ENCODE results near the gene LYPD6B. TPM values are rescaled to one million over a fixed set of nuclear protein-coding genes. Genes with fewer than 3 reads are reported as not detected.

LYPD6B gene
- total RNA-seq, 2 experiments from 2014 or later, result not detected

- Mint-ChIP-seq H3K27ac (no peak overlapping the region), H3K4me3 (no peak overlapping the region), H3K27me3 (peaks cover 16% of the 10 kb centered on the region), H3K36me3 (peaks cover 7% of the 10 kb centered on the region), H3K4me1 (ENCODE audit: low read depth) (no peaks in the 10 kb centered on the region), H3K9me3 (peaks cover 21% of the 10 kb centered on the region)
- intact Hi-C loops (cut with micrococcal nuclease), result no loop called here
- DNase-seq, result no peak
- POLR2A ChIA-PET, result no interaction called here
- CTCF ChIA-PET, result no interaction called here
Observed at GRCh38 chr2:149050188-149050587, 11.7 kb downstream of the LYPD6B start.

- H3K27ac Mint-ChIP-seq, result no peak overlapping the region
- H3K4me1 Mint-ChIP-seq (ENCODE audit: low read depth), result no peaks in the 10 kb centered on the region
- no peak overlapping the region for H3K4me3 Mint-ChIP-seq
- POLR2A ChIA-PET, result no interaction called here
- no peaks in the 10 kb centered on the region for H3K36me3 Mint-ChIP-seq
- no peak for DNase-seq
- CTCF ChIA-PET, result no interaction called here
- H3K27me3 Mint-ChIP-seq, result peaks cover 19% of the 10 kb centered on the region
- intact Hi-C loops (cut with micrococcal nuclease), result no loop called here
- H3K9me3 Mint-ChIP-seq, result no peaks in the 10 kb centered on the region
Observed at GRCh38 chr2:149055751-149056150, 17.3 kb downstream of the LYPD6B start.

- no peaks in the 10 kb centered on the region for H3K9me3 Mint-ChIP-seq
- POLR2A ChIA-PET, result no interaction called here
- intact Hi-C loops (cut with micrococcal nuclease), result no loop called here
Observed at GRCh38 chr2:149056541-149057255, 18.2 kb downstream of the LYPD6B start.

DNA sequence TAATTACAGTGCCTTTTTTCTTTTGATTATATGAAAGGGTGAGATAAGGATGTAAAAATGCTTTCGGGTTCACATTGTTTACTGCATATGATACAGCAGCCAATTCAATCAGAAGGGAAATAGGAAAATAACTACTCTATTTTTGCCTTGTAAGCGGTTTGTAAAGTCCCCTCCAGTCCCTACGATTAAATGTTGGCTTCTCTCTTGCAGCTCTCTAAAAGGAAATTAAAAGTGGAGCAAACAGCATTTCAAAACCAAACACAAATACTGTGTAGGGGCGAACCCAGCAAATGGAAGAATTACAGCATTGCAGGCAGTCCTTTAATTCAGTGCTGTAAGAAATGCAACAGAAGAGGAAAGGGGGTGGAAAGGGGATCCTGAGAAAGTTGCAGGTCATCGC, 18.9 kb downstream of the LYPD6B start:
- intact Hi-C loops (cut with micrococcal nuclease), result no loop called here
- no peaks in the 10 kb centered on the region for H3K4me1 Mint-ChIP-seq (ENCODE audit: low read depth)
- H3K9me3 Mint-ChIP-seq, result no peaks in the 10 kb centered on the region
- peaks cover 19% of the 10 kb centered on the region for H3K27me3 Mint-ChIP-seq
- no peaks in the 10 kb centered on the region for H3K36me3 Mint-ChIP-seq
- no peak overlapping the region for H3K4me3 Mint-ChIP-seq
- no peak for DNase-seq
- CTCF ChIA-PET, result no interaction called here
- no peak overlapping the region for H3K27ac Mint-ChIP-seq
- POLR2A ChIA-PET, result no interaction called here

More at GRCh38 chr2:149056541-149057255, 18.2 kb downstream of the LYPD6B start:
- H3K27ac Mint-ChIP-seq, result no peak overlapping the region
- no peaks in the 10 kb centered on the region for H3K36me3 Mint-ChIP-seq
- DNase-seq, result no peak
- H3K27me3 Mint-ChIP-seq, result peaks cover 19% of the 10 kb centered on the region
- CTCF ChIA-PET, result no interaction called here
- no peak overlapping the region for H3K4me3 Mint-ChIP-seq
- H3K4me1 Mint-ChIP-seq (ENCODE audit: low read depth), result no peaks in the 10 kb centered on the region

DNA sequence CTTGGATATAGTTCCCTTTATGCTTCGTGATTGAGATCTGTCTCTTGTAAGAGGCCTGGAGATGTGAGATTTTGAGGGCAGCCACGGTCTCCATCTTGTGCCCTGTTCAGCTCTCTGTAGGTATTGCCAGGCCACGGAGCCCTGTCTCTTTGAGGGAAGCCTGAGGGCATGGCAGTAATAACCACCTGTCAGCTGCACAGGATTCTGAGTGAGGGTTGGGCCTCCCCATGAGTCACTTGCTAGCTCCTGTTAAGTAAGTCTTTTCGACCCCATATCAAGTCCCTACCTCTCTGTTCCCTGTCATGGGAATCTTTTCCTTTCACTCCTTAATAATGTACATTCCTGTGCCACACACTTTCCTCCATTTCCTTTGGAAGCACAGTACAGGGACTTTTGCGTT, 20.4 kb downstream of the LYPD6B start:
- no peaks in the 10 kb centered on the region for H3K4me1 Mint-ChIP-seq (ENCODE audit: low read depth)
- ChIA-PET POLR2A (no interaction called here), CTCF (no interaction called here)
- H3K9me3 Mint-ChIP-seq, result no peaks in the 10 kb centered on the region
- DNase-seq, result no peak
- no peak overlapping the region for H3K4me3 Mint-ChIP-seq
- peaks cover 16% of the 10 kb centered on the region for H3K27me3 Mint-ChIP-seq
- no peak overlapping the region for H3K27ac Mint-ChIP-seq
- H3K36me3 Mint-ChIP-seq, result no peaks in the 10 kb centered on the region
- intact Hi-C loops (cut with micrococcal nuclease), result no loop called here

DNA sequence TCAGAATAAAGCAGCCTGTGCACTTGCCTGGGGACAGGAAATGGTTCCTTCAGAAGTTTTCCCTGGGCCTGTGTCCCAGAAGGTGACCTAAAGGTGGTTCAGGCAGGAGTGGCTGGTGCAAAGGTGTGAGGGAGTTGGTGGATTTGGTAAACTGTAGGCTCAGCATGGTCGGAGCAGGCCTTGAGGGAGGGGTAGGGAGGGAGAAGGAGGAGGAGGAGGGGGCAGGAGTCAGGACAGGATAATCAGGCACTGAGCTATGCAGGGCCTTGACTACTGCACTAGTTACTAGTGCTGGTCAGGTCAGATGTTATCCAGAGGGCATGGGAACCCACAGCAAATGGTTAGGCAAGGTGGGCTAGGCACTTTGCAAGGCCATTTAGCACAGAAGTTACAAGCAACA, 21.3 kb downstream of the LYPD6B start:
- no peak for DNase-seq
- peaks cover 14% of the 10 kb centered on the region for H3K27me3 Mint-ChIP-seq
- intact Hi-C loops (cut with micrococcal nuclease), result no loop called here
- no peaks in the 10 kb centered on the region for H3K9me3 Mint-ChIP-seq
- H3K36me3 Mint-ChIP-seq, result no peaks in the 10 kb centered on the region
- CTCF ChIA-PET, result no interaction called here
- POLR2A ChIA-PET, result no interaction called here
- no peak overlapping the region for H3K4me3 Mint-ChIP-seq
- H3K27ac Mint-ChIP-seq, result no peak overlapping the region
- H3K4me1 Mint-ChIP-seq (ENCODE audit: low read depth), result no peaks in the 10 kb centered on the region

DNA sequence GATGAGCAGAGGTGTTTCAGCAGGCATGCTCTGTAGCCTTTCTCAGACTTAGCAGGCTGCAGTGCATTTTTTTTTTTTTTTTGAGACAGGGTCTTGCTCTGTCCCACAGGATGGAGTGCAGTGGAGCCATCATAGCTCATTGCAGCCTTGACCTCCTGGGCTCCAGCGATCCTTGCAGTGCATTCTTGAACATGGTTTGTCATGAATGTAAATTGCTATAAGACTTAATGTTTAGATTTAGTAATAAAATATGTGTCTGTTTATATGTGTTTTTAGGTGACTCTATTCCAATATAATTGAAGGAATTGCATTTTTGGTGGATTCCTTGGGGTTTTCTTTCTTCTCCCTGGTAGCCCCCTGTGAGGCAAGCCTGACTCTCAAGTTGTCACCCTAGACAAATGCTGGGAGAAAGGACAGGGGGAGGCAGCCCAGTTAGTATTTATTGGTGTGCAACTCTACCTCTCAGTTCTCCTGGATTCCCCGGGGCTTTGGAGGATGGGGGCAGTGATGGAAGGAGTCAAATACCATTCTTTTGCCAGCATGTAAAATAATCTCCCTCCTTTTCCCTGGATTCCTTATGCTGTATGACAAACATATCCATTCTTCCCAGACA, 22.7 kb downstream of the LYPD6B start:
- H3K27ac Mint-ChIP-seq, result no peak overlapping the region
- H3K27me3 Mint-ChIP-seq, result peaks cover 6% of the 10 kb centered on the region
- no peaks in the 10 kb centered on the region for H3K9me3 Mint-ChIP-seq
- no peaks in the 10 kb centered on the region for H3K36me3 Mint-ChIP-seq
- H3K4me3 Mint-ChIP-seq, result no peak overlapping the region
- intact Hi-C loops (cut with micrococcal nuclease), result no loop called here
- ChIA-PET POLR2A (no interaction called here), CTCF (no interaction called here)
- no peaks in the 10 kb centered on the region for H3K4me1 Mint-ChIP-seq (ENCODE audit: low read depth)
- no peak for DNase-seq

GRCh38 chr2:149062531-149062930, 24.0 kb downstream of the LYPD6B start:
- intact Hi-C loops (cut with micrococcal nuclease), result no loop called here
- Mint-ChIP-seq H3K4me1 (ENCODE audit: low read depth) (no peaks in the 10 kb centered on the region), H3K4me3 (no peak overlapping the region), H3K36me3 (no peaks in the 10 kb centered on the region), H3K27me3 (peaks cover 4% of the 10 kb centered on the region), H3K27ac (no peak overlapping the region), H3K9me3 (no peaks in the 10 kb centered on the region)
- CTCF ChIA-PET, result no interaction called here
- DNase-seq, result no peak
- POLR2A ChIA-PET, result interaction anchor here (0.6 kb wide), 1 partner anchor 127 kb away, joined by 3 read pairs; no protein-coding TSS in a partner anchor

DNA sequence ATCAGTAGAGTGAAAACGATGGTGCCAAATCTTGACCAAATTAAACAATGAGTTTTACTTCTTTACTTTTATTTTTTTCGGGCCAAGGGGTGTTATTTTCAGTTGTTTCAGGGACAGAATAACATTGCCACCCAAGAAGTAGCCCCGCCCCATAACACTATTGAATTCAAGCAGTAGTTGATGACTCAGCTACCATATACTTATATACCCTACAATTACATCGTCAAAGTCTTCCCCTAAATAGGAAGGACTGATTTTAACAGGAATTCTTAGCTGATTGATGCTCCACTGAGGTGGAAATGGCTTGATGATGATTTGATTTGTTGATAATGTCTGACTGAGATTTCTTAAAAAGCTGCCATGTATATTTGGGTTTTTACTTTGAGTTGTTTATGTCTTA, 24.7 kb downstream of the LYPD6B start:
- Mint-ChIP-seq H3K27ac (no peak overlapping the region), H3K27me3 (peaks cover 4% of the 10 kb centered on the region), H3K4me3 (no peak overlapping the region), H3K36me3 (no peaks in the 10 kb centered on the region), H3K4me1 (ENCODE audit: low read depth) (no peaks in the 10 kb centered on the region), H3K9me3 (no peaks in the 10 kb centered on the region)
- DNase-seq, result no peak
- ChIA-PET CTCF (interaction anchor here (1.2 kb wide), 1 partner anchor 22 kb away, joined by 3 read pairs; no protein-coding TSS in a partner anchor), POLR2A (no interaction called here)
- intact Hi-C loops (cut with micrococcal nuclease), result no loop called here

DNA sequence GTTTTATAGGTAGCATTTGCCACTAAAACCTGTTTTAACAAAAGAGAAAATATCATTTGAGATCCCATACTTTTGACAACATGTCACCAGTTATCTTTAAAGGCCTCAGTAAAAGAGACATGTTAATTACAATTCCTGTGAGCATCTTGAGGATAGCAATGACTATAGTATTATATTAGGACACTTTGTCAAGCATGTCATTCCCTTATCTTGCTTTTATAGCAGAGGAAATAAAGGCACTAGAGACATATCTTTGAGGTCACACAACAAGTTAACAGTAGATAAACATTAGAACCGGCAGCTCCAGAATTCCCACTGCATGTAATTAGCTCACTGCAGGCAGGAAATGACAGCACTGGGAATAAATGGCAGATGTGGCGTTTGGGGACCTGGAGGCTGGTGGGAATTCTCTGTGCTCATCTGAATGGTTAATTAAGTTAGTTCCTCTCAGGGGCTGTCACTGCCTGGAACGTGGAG, 25.9 kb downstream of the LYPD6B start:
- Mint-ChIP-seq H3K4me3 (no peak overlapping the region), H3K9me3 (no peaks in the 10 kb centered on the region), H3K27ac (no peak overlapping the region), H3K27me3 (no peaks in the 10 kb centered on the region), H3K4me1 (ENCODE audit: low read depth) (peaks cover 9% of the 10 kb centered on the region), H3K36me3 (no peaks in the 10 kb centered on the region)
- POLR2A ChIA-PET, result no interaction called here
- CTCF ChIA-PET, result interaction anchor here (1.2 kb wide), 1 partner anchor 23 kb away, joined by 3 read pairs; no protein-coding TSS in a partner anchor
- intact Hi-C loops (cut with micrococcal nuclease), result no loop called here
- DNase-seq, result no peak

DNA sequence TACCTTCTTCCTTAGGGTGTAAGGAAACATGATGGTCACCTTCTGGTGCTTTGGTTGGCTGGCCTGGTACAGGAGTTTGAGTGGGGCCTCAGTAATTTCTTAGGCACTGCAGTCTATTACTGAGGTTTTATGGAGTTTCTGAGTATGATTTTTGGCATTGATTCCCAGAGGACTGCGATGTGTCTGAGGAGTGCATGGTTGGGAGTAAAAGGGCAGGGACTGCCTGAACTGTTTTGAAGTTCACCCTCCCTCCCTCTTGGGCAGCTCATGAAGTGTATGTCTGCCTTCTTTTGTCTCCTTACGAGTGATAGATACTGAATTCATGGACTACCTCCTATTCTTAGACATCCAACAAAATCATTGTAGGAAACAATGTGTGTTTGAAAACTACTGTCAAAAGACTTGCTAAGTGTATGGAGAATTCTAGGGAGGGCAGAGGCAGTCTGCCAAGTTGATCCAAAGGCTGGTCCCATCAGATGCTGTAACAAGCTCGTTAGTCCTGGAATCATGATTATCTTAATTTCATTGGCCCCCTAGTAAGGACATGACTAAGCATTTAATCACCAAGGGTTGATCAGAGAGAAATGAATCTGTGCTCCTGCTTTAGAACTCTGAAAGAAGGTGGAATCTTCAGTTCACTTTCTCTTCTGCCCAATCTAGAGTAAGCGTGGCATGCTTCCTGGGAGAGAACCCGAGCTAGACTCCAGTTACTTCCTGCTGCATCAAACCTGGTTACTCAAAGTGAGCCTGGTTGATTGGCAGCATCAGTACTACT, 26.5 kb downstream of the LYPD6B start:
- CTCF ChIA-PET, result interaction anchor here (1.2 kb wide), 1 partner anchor 24 kb away, joined by 5 read pairs; no protein-coding TSS in a partner anchor
- DNase-seq, result no peak
- intact Hi-C loops (cut with micrococcal nuclease), result loop anchor here (5.0 kb wide), 1 partner anchor 102 kb away; no protein-coding TSS in a partner anchor

GRCh38 chr2:149068225-149068995, 29.9 kb downstream of the LYPD6B start:
- no peak overlapping the region for H3K4me3 Mint-ChIP-seq
- intact Hi-C loops (cut with micrococcal nuclease), result loop anchor here (5.0 kb wide), 1 partner anchor 99 kb away; no protein-coding TSS in a partner anchor
- no peaks in the 10 kb centered on the region for H3K9me3 Mint-ChIP-seq
- DNase-seq, result no peak
- CTCF ChIA-PET, result no interaction called here
- H3K36me3 Mint-ChIP-seq, result no peaks in the 10 kb centered on the region
- H3K27ac Mint-ChIP-seq, result no peak overlapping the region
- H3K27me3 Mint-ChIP-seq, result no peaks in the 10 kb centered on the region
- H3K4me1 Mint-ChIP-seq (ENCODE audit: low read depth), result peaks cover 19% of the 10 kb centered on the region
- POLR2A ChIA-PET, result interaction anchor here (1.2 kb wide), 1 partner anchor 11 kb away, joined by 3 read pairs; no protein-coding TSS in a partner anchor

More for the DNA sequence above, 26.5 kb downstream of the LYPD6B start:
- Mint-ChIP-seq H3K4me3 (no peak overlapping the region), H3K27ac (no peak overlapping the region), H3K9me3 (no peaks in the 10 kb centered on the region), H3K4me1 (ENCODE audit: low read depth) (peaks cover 15% of the 10 kb centered on the region), H3K27me3 (no peaks in the 10 kb centered on the region), H3K36me3 (no peaks in the 10 kb centered on the region)
- POLR2A ChIA-PET, result no interaction called here
